IPS-11a (cell line): ENCODE results near the gene VKORC1L1.
A peak's percentile ranks its signal among the peaks of the same experiment; 100 is the strongest.
"Not testable (repeated sequence)": the region's sequence is repeated elsewhere in the genome, so short reads cannot be mapped to it uniquely, and the experiment has no call there.

Experiments
- H3K4me3 ChIP-seq: one replicate; pipeline ENCODE4 v1.5.1; 2013; ENCODE audit warnings: low read depth, low read length, control low read depth

VKORC1L1 gene

DNA sequence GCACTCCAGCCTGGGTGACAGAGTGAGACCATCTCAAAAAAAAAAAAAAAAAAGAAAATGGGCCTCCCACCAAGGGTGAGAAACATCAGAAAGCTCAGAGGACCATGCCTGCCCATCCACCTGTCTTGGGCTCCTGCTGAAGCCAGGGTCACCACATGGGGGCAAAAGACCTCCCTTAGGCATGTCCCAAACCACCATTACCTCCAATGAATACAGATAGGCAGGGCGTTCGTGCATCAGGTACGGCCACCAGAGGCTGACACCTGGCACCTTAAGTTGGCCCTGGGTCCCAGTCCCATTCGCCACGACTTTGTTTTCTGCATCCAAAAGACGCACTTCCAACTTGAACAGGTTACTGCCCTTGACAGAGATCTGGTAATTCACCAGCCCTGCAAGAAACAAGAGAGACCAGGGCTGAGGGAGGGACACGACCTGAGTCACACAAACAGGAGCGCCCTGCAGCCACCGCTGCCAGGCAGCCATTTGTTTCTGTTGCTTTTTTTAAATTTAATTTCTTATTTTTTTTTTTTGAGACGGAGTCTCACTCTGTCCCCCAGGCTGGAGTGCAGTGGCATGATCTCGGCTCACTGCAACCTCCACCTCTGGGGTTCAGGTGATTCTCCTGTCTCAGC, 103.1 kb downstream of the VKORC1L1 start:
- no peak overlapping the region for H3K4me3 ChIP-seq

- no peak overlapping the region for H3K4me3 ChIP-seq
Observed at GRCh38 chr7:65976659-65977196, 103.9 kb downstream of the VKORC1L1 start.

DNA sequence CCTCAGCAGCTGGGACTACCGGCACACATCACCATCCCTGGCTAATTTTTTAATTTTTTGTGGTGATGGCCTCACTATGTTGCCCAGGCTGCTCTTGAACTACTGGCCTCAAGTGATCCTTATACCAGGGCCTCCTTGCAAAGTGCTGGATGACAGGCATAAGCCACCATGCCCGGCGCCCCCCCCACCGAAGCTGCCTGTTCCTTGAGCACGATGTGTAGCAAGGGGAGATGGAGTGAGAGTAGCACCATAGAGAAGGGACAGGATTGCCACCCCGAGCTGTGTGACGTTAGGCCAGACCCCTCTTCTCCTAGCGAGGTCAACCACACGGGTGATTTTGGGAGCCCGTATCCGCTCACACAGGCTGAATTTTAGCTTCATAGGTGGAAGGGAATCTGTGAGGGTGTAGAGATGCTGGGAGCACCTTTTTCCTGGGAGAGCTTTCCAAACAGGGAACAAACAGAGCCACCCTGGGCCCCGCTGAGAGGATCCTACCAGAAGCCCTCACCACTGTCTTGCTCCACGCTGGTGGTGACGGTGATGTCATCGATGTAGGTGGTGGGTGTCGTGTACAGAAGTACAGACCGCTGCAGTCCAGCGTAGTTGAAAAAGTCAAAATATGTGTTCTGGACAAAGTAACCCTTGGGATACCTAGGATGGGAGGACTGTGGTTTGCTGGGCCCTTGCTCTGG, 106.2 kb downstream of the VKORC1L1 start:
- no peak overlapping the region for H3K4me3 ChIP-seq

DNA sequence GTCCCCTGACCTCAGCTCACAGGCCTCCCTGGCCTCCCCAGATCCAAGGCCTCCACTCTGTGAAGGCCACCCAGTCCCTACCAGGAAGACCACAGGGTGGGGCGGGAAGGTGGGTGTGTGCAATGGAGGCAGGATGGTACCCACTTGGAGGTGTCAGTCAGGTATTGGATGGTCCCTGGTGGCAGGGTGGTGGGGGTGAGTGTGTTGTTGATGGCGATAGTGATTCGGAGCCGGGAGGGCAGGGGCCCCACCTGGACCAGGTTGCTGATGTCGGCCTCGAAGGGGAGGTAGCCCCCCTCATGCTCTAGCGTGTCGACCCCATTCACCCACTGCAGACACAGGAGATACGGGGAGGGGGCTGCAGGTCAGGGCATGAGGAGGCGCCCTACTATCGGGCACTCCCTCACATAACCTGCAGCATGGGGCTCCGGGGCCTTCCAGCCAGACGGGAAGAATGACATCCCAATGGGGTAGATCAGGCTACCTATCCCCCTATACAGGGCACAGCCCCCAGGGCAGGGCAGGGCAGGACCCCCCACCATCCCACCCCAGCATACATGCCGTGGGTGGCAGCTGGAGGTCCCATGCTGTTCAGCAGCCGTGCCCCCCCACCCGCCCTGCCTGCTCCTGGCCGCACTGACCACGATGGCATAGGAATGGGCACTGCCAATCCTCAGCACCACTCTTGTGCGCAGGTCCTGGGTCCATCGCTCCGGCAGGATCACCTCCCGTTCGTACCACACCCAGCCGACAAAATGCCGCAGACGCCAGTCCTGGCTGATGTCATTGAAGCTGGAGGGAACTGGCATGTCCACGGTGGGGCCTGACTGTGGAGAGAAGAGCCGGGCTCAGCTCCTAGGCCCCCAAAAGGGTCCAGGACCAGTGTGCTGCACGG, 107.0 kb downstream of the VKORC1L1 start:
- H3K4me3 ChIP-seq = no peak overlapping the region

DNA sequence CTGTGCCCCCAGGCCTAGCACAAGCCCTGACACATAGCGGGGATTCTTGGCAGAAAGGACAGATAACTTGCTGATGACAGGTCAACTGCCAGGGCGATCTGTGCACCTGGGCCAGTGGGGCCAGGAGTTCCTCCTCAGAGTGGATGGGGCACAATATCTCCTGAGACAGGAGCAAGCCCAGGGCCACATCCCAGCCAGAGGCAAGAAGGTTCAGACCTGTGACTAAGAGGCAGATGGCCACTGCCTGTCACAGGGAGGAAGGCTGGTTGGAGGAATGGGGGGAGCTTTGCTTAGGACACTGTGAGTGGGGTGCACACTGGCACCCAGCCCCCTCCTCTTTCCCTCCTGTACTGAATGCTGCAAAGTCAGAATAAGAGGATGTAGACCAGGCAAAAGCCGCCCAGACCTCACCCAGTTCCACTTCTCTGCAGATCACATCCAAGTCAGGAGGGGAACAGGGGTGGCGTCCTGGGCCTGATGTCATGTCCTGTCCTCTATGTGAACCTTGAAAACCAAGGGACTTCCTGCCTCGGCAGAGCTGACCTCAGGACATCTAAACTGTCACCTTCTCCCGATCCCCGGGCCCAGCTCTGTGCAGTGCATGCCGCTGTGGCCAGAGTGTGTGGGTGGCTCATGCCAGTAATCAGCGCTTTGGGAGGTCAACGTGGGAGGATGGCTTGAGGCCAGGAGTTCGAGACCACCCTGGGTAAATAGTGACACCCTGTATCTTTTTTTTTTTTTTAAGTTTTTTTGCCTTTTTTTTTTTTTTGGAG, 107.8 kb downstream of the VKORC1L1 start:
- H3K4me3 ChIP-seq = peak overlapping the region; percentile 76

DNA sequence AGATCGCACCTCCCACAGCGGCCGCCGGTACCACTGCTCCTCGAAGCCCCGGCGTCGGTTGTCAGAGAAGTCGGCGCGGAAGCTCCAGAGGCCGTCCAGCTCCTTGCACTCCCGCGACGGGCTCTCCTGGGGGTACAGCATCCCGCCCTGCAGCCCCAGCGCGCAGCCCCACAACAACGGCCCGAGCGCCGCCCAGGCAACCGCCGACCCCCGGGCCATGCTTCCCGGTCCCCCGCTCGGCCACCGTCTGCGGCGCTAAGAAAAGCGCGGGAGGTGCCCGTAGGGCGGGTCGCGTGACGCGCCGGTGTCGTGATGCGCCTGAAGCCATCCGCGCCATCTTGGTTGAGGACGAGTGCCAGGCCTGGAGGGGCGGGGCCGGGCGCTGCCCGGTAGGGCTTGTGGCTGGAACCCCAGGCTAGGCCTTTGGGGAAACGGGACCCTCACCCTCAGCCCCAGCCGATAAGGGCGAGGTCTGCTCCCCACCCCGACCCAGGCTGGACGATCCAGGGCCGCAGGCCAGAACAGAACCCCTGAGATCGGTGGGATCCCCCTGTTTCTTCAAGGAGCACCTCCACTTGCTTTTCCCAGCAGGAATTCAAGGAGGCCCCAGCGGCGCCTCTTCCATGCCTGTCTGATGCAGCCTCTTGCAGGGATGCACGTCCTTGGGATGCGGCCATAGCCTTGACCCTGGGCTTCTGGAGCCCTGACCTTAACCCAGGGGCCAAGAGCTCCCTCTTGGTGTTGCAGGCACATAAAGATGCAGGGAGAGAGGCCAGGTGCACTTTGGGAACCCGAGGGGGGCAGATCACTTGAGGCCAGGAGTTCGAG, 109.3 kb downstream of the VKORC1L1 start, which contains the start of gene GUSB:
TSS of gene GUSB (minus strand) at position 249 of the 828 bp plus-strand sequence. CDS start at position 219, 30 bp downstream.
- peak within 1 kb of the TSS; percentile 76 for H3K4me3 ChIP-seq

- H3K4me3 ChIP-seq = no peak overlapping the region
Observed at GRCh38 chr7:65983965-65984658, 111.2 kb downstream of the VKORC1L1 start.

DNA sequence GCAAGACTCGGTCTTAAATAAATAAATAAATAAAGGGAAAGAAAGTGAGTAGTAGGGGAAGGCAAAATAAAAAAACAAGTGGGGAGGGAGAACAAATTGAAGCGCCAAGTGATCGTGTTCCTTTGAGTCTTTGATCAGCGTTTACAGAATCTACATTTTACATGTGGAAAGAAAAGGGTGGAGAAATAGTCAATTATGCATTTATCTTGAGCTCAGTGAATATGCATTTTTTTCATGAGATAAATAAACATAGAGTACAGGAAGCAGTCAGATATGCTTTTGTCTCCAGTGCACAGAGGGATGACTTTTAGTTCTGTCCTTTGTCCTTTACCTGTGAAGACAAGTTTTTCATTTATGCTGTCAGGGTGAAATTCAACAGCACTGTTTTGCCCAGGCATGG, 115.2 kb downstream of the VKORC1L1 start:
- H3K4me3 ChIP-seq = no peak overlapping the region

DNA sequence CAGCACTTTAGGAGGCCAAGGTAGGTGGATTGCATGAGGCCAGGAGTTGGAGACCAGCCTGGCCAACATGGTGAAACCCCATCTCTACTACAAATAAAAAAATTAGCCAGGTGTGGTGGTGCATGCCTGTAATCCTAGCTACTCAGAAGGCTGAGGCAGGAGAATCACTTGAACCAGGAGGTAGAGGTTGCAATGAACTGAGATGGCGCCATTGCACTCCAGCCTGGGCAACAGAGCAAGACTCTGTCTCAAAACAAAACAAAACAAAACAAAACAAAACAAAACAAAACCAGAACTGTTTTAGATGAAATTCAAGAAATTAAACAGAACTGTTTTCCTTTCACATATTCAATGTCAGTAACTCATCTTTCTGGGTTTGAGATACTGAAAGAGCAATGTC, 115.6 kb downstream of the VKORC1L1 start:
- not testable (repeated sequence) for H3K4me3 ChIP-seq

GRCh38 chr7:65989694-65990080, 116.8 kb downstream of the VKORC1L1 start:
- H3K4me3 ChIP-seq = no peak overlapping the region

DNA sequence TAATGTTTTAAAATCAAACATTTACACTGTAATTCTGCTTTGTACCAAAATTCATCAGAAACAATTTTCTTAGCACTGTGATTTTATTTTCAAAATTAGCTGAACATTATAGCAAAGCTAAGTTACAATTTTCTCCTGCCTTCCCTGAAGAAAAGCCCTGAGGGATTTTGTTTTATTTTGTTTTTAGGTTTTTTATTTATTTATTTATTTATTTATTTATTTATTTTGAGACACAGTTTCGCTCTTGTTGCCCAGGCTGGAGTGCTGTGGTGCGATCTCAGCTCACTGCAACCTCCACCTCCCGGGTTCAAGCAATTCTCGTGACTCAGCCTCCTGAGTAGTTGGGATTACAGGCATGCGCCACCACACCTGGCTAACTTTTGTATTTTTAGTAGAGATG, 119.0 kb downstream of the VKORC1L1 start:
- not testable (repeated sequence) for H3K4me3 ChIP-seq

GRCh38 chr7:65992526-65992925, 119.7 kb downstream of the VKORC1L1 start:
- no peak overlapping the region for H3K4me3 ChIP-seq

- not testable (repeated sequence) for H3K4me3 ChIP-seq
Observed at GRCh38 chr7:65994984-65995383, 122.1 kb downstream of the VKORC1L1 start.

DNA sequence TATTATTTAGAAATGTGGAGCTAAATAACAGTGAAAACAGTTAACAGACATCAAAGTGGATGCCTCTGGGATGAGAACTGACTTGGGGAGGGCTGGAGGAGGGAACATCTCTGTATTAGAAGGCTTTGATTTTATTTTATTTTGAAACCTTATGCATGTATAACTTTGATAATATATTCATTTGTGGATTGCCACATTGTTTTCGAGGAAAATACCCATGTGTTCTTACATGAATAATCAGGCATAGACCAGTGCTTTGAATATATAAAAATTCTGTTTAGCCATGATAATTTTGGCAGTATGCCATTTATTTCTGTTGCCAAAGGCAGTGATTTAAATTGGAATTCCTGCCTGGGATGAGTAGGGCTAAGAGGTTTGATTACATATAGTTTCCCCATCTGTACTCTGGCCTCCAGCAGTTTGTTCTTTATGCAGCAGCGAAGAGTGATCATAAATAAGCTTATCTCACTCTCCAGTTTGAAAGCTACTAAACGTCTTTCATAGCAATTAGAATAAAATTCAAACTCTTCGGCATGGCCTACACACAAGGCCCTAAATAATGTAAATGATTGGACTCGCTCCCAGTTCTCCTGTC, 128.0 kb downstream of the VKORC1L1 start:
- not testable (repeated sequence) for H3K4me3 ChIP-seq

- H3K4me3 ChIP-seq = not testable (repeated sequence)
Observed at GRCh38 chr7:66005115-66005671, 132.3 kb downstream of the VKORC1L1 start.

GRCh38 chr7:66007232-66007631, 134.4 kb downstream of the VKORC1L1 start:
- no peak overlapping the region for H3K4me3 ChIP-seq
